ENCODE data around the gene CBY1. TPM values are rescaled to one million over a fixed set of nuclear protein-coding genes. Genes with fewer than 3 reads are reported as not detected.
"Not testable (repeated sequence)": the region's sequence is repeated elsewhere in the genome, so short reads cannot be mapped to it uniquely, and the experiment has no call there.

The CBY1 gene
- total RNA-seq, 1 donor from 2014 or later = 14.0 TPM

DNA sequence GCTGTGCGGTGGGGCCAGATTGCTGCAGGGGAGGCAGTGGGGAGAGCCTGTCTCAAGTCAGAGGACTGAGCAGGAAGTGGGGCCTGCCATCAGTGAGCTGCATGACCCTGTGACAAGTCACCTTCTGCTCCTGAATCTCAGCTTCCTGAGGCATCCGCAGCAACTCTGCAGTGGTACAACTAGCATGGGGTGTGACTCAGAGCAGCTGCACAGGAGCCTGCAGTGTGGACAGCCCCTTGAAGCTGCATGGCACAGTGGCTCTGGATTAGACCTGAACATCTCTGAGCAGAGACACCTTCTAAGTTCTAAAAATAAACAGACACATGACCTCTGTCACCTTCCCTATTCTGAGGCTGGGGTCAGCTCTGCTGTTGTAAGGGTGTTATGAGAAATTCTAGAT is 18.2 kb upstream of the CBY1 start:
- TF ChIP-seq CTCF (IDR thresholded peaks at IDR 0.05) = no peak
- H3K27me3 ChIP-seq = no peaks in the 10 kb centered on the region
- H3K4me1 ChIP-seq = no peaks in the 10 kb centered on the region
- H3K4me3 ChIP-seq = no peak overlapping the region
- no peaks in the 10 kb centered on the region for H3K9me3 ChIP-seq
- H3K36me3 ChIP-seq = no peaks in the 10 kb centered on the region
- H3K27ac ChIP-seq = no peak overlapping the region
- intact Hi-C loops (cut with DNase I) = no loop called here
- DNase-seq (ENCODE audit: low spot score in 2 of 2) = no peak

GRCh38 chr22:38638728-38639127 is 17.7 kb upstream of the CBY1 start:
- no peak overlapping the region for H3K27ac ChIP-seq
- no peak for TF ChIP-seq CTCF (IDR thresholded peaks at IDR 0.05)
- intact Hi-C loops (cut with DNase I) = no loop called here
- no peaks in the 10 kb centered on the region for H3K4me1 ChIP-seq
- no peaks in the 10 kb centered on the region for H3K36me3 ChIP-seq
- H3K4me3 ChIP-seq = no peak overlapping the region
- no peak for DNase-seq (ENCODE audit: low spot score in 2 of 2)
- H3K27me3 ChIP-seq = no peaks in the 10 kb centered on the region
- H3K9me3 ChIP-seq = no peaks in the 10 kb centered on the region

GRCh38 chr22:38641476-38642040 is 14.9 kb upstream of the CBY1 start:
- Histone ChIP-seq H3K36me3 (no peaks in the 10 kb centered on the region), H3K27ac (no peak overlapping the region), H3K9me3 (no peaks in the 10 kb centered on the region), H3K4me1 (no peaks in the 10 kb centered on the region), H3K27me3 (no peaks in the 10 kb centered on the region), H3K4me3 (no peak overlapping the region)
- intact Hi-C loops (cut with DNase I) = no loop called here
- TF ChIP-seq CTCF (IDR thresholded peaks at IDR 0.05) = no peak
- no peak for DNase-seq (ENCODE audit: low spot score in 2 of 2)

DNA sequence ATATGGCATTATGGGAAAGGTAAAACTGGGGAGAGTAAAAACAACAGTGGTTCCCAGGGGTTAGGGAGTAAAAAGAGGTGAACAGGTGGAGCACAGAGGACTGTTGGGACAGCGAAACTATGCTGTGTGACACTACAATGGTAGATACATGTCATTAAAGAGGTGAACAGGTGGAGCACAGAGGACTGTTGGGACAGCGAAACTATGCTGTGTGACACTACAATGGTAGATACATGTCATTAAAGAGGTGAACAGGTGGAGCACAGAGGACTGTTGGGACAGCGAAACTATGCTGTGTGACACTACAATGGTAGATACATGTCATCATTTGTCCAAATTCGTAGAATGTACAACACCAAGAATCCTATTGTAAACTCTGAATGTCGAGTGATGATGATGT is 12.2 kb upstream of the CBY1 start:
- H3K4me1 ChIP-seq; H3K9me3 ChIP-seq; H3K27me3 ChIP-seq; H3K4me3 ChIP-seq; H3K36me3 ChIP-seq; H3K27ac ChIP-seq; intact Hi-C loops (cut with DNase I); DNase-seq (ENCODE audit: low spot score in 2 of 2): not testable (repeated sequence)

- Histone ChIP-seq H3K27me3 (no peaks in the 10 kb centered on the region), H3K4me3 (no peak overlapping the region), H3K36me3 (no peaks in the 10 kb centered on the region), H3K4me1 (no peaks in the 10 kb centered on the region), H3K27ac (no peak overlapping the region), H3K9me3 (no peaks in the 10 kb centered on the region)
- no peak for TF ChIP-seq CTCF (IDR thresholded peaks at IDR 0.05)
- intact Hi-C loops (cut with DNase I) = no loop called here
- DNase-seq (ENCODE audit: low spot score in 2 of 2) = no peak
These were observed 11.0 kb upstream of the CBY1 start for GRCh38 chr22:38645430-38645829.

GRCh38 chr22:38649841-38650522 is 6.5 kb upstream of the CBY1 start:
- intact Hi-C loops (cut with DNase I) = no loop called here
- no peaks in the 10 kb centered on the region for H3K36me3 ChIP-seq
- no peaks in the 10 kb centered on the region for H3K4me1 ChIP-seq
- H3K27ac ChIP-seq = no peak overlapping the region
- H3K9me3 ChIP-seq = no peaks in the 10 kb centered on the region
- no peak overlapping the region for H3K4me3 ChIP-seq
- DNase-seq (ENCODE audit: low spot score in 2 of 2) = no peak
- H3K27me3 ChIP-seq = no peaks in the 10 kb centered on the region
- TF ChIP-seq CTCF (IDR thresholded peaks at IDR 0.05) = no peak
